ENCODE results near the gene SMAD3.
"Not testable (repeated sequence)": the region's sequence is repeated elsewhere in the genome, so short reads cannot be mapped to it uniquely, and the experiment has no call there.

SMAD3 gene

DNA sequence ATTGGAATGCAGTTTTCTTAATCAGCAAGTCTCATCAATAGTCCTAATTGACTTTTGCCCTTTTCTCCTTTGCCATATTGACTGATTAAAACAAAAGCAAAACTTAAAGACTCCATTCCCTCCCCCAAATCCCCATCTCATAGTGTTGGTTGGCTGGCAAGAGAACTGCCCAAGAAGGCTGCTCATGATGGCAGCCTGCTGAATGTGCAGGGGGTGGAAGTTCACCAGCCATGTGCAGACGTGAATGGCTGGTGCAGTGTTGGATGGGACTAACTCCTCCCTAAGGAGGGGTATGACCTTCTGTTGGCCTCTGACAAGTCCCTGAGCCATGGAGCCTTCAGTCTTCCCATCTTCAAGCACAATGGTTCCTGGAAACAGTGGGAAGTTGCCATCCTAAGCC, 7.0 kb downstream of the SMAD3 start:
- Histone ChIP-seq H3K27ac (ENCODE audit: low read depth, low read length) (no peak overlapping the region), H3K27me3 (ENCODE audit: control insufficient read depth, insufficient read depth, low read length) (peaks cover 5% of the 10 kb centered on the region), H3K4me3 (ENCODE audit: low read depth, low read length) (no peak overlapping the region), H3K9me3 (ENCODE audit: control insufficient read depth, insufficient read depth, low read depth, low read length) (no peaks in the 10 kb centered on the region), H3K9ac (ENCODE audit: low read length) (no peak overlapping the region), H3K4me1 (ENCODE audit: control insufficient read depth, insufficient read depth, low read length) (peaks cover 69% of the 10 kb centered on the region), H3K36me3 (ENCODE audit: control insufficient read depth, insufficient read depth, low read length) (no peaks in the 10 kb centered on the region)

DNA sequence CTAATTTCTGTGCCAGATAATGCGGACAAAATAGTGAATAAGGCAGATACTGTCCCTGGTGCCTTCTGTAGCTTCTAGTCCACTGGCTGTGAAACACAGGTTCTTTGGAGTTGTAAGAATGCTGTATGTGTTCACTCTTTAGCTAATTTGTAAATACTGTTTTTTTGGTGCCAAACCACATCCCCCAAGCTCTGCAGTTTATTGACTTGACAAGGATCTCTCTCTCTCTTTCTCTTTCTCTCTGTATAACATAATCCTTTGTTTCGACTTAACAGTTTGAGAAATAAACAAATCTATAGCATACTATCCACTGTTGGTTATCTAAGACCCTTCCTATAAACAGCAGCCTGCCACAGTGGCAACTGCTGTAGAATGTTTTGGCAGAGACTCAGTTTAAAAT, 7.6 kb downstream of the SMAD3 start:
- Histone ChIP-seq H3K9ac (ENCODE audit: low read length) (no peak overlapping the region), H3K4me3 (ENCODE audit: low read depth, low read length) (no peak overlapping the region), H3K9me3 (ENCODE audit: control insufficient read depth, insufficient read depth, low read depth, low read length) (no peaks in the 10 kb centered on the region), H3K27ac (ENCODE audit: low read depth, low read length) (no peak overlapping the region), H3K4me1 (ENCODE audit: control insufficient read depth, insufficient read depth, low read length) (peaks cover 69% of the 10 kb centered on the region), H3K36me3 (ENCODE audit: control insufficient read depth, insufficient read depth, low read length) (no peaks in the 10 kb centered on the region), H3K27me3 (ENCODE audit: control insufficient read depth, insufficient read depth, low read length) (no peaks in the 10 kb centered on the region; the same call in 1 of the 2 replicates)

DNA sequence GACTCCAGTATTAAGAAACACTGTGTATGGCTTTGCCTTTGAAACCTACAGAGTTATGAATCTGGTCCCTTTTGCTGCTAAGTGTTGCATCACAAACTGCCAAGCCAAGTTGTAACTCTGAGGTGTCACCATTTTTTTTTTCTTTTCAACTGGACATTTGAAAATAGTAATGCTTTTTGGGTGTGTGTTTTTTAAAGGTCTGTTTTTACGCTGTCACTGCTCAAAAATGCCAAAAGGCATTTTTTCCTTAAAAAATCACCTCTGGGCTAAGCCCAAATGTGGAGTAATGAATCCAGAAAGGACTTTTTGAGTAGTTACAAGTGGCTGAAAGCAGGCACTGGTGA, 9.5 kb downstream of the SMAD3 start:
- peaks cover 58% of the 10 kb centered on the region for H3K4me1 ChIP-seq (ENCODE audit: control insufficient read depth, insufficient read depth, low read length)
- H3K4me3 ChIP-seq (ENCODE audit: low read depth, low read length), result no peak overlapping the region
- no peak overlapping the region for H3K27ac ChIP-seq (ENCODE audit: low read depth, low read length)
- no peak overlapping the region for H3K9ac ChIP-seq (ENCODE audit: low read length)
- H3K27me3 ChIP-seq (ENCODE audit: control insufficient read depth, insufficient read depth, low read length), result no peaks in the 10 kb centered on the region
- no peaks in the 10 kb centered on the region for H3K36me3 ChIP-seq (ENCODE audit: control insufficient read depth, insufficient read depth, low read length)
- no peaks in the 10 kb centered on the region for H3K9me3 ChIP-seq (ENCODE audit: control insufficient read depth, insufficient read depth, low read depth, low read length)

DNA sequence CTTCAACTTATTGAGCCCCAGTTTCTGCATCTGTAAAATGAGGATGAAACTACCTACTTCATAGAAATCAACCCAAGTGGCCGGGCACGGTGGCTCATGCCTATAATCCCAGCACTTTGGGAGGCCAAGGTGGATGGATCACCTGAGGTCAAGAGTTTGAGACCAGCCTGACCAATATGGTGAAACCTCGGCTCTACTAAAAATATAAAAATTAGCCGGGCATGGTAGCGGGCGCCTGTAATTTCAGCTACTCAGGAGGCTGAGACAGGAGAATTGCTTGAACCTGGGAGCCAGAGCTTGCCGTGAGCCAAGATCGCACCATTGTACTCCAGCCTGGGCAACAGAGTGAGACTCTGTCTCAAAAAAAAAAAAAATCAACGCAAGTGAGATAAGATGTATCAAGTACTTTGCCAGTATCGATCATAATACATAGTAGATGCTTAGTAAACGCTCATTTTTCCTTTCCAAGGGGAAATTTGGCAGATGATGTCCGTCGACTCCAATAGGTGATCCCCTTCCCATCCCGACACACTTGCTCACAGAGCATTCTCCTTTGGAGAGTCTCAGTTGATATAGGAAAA, 10.2 kb downstream of the SMAD3 start:
- not testable (repeated sequence) for H3K9ac ChIP-seq (ENCODE audit: low read length)

DNA sequence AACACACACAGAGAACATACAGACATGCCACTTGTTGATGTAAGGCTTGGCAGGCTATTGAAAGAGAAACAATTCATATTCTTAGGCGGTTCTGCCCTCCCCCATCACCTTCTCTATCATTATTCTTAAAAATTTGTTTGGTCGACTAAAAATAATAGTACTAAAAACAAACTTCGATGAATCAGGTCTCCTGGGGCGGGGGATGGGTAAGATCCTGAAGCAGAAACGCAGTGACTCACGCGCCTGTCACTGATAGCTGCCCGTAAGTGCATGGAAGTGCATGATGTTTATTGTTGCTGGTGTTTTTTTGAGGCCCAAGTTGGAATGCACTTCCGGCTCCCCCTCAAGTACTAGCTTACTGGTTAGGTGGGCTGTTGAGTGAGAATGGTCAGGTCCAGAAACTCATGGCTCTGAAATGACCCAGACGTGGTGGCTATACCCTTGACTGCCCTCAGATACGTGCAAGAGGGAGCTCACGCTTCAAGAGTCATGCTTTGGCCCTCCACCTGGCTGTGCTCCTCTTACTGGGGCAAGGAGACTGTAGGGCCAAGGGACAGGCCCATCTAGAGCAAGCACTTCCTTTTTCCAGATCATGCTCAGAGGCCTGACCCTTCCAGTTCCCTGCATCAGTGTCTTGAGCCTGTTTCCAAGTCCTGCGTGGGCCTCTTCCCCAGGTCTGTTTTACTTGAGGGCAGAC, 10.9 kb downstream of the SMAD3 start:
- 0 out of 2 replicates have a peak, but pooled peaks cover 3% of the 10 kb centered on the region for H3K36me3 ChIP-seq (ENCODE audit: control insufficient read depth, insufficient read depth, low read length)
- H3K4me1 ChIP-seq (ENCODE audit: control insufficient read depth, insufficient read depth, low read length), result peaks cover 43% of the 10 kb centered on the region

More for the DNA sequence above, 10.2 kb downstream of the SMAD3 start:
- H3K4me1 ChIP-seq (ENCODE audit: control insufficient read depth, insufficient read depth, low read length), result peaks cover 50% of the 10 kb centered on the region
- not testable (repeated sequence) for H3K9me3 ChIP-seq (ENCODE audit: control insufficient read depth, insufficient read depth, low read depth, low read length); H3K4me3 ChIP-seq (ENCODE audit: low read depth, low read length); H3K27ac ChIP-seq (ENCODE audit: low read depth, low read length); H3K27me3 ChIP-seq (ENCODE audit: control insufficient read depth, insufficient read depth, low read length); H3K36me3 ChIP-seq (ENCODE audit: control insufficient read depth, insufficient read depth, low read length)

DNA sequence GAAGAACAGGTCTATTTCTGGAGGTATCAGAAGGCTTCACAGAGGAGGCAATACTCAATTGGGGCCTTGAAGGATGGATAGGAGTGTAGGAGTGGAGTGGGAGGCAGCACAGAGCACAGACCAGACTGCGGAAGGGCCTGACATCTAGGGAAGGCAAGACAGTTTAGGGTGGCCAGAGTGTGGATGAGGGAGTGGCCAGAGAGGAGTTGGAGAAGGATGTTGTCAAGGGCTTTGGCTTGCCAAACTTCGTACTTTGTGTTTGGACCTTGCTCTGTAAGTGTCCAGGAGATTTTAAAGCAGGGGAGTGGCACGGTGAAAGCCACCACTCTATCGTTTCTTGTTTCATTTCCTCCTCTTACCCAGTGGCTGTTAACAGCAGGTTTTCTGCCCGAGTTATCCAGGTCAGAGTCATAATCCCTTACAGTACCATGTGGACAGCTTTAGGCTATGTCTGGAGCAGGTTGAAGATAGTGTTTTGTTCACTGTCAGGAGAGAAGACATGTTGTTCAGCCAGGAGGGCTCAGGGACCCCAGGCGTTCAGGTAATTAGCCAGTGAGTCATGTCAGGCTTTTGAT, 12.3 kb downstream of the SMAD3 start:
- H3K27ac ChIP-seq (ENCODE audit: low read depth, low read length), result no peak overlapping the region
- H3K9me3 ChIP-seq (ENCODE audit: control insufficient read depth, insufficient read depth, low read depth, low read length), result peaks cover 4% of the 10 kb centered on the region; the same call in 1 of the 2 replicates
- 0 out of 2 replicates have a peak, but pooled peaks cover 3% of the 10 kb centered on the region for H3K36me3 ChIP-seq (ENCODE audit: control insufficient read depth, insufficient read depth, low read length)
- H3K4me3 ChIP-seq (ENCODE audit: low read depth, low read length), result no peak overlapping the region
- peaks cover 48% of the 10 kb centered on the region for H3K4me1 ChIP-seq (ENCODE audit: control insufficient read depth, insufficient read depth, low read length)
- no peak overlapping the region for H3K9ac ChIP-seq (ENCODE audit: low read length)
- no peaks in the 10 kb centered on the region for H3K27me3 ChIP-seq (ENCODE audit: control insufficient read depth, insufficient read depth, low read length)

More for the DNA sequence above, 10.9 kb downstream of the SMAD3 start:
- no peak overlapping the region for H3K4me3 ChIP-seq (ENCODE audit: low read depth, low read length)
- H3K27me3 ChIP-seq (ENCODE audit: control insufficient read depth, insufficient read depth, low read length), result no peaks in the 10 kb centered on the region
- peaks cover under 1% of the 10 kb centered on the region; the same call in 1 of the 2 replicates for H3K9me3 ChIP-seq (ENCODE audit: control insufficient read depth, insufficient read depth, low read depth, low read length)
- H3K9ac ChIP-seq (ENCODE audit: low read length), result no peak overlapping the region
- no peak overlapping the region for H3K27ac ChIP-seq (ENCODE audit: low read depth, low read length)

DNA sequence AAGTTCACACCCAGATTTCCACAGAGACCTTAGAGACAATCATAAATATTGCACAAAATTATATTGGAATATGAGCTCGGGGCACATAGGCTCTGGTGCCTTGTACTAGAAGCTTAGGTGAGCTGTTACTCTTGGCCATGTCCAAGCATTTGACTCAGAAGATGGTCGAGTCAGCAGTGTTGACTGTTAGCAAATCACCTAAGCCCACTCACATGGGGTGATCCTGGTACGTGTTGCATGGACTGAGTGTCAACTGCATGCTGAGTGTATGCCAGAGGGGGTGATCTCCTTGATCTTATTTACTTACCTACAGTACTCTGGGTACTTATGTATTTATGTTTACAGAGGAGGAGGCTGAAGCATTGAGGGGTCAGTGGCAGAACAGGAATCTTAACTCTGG, 14.0 kb downstream of the SMAD3 start:
- Histone ChIP-seq H3K27ac (ENCODE audit: low read depth, low read length) (no peak overlapping the region), H3K4me1 (ENCODE audit: control insufficient read depth, insufficient read depth, low read length) (peaks cover 45% of the 10 kb centered on the region), H3K4me3 (ENCODE audit: low read depth, low read length) (no peak overlapping the region), H3K27me3 (ENCODE audit: control insufficient read depth, insufficient read depth, low read length) (no peaks in the 10 kb centered on the region), H3K9me3 (ENCODE audit: control insufficient read depth, insufficient read depth, low read depth, low read length) (peaks cover 4% of the 10 kb centered on the region; the same call in 1 of the 2 replicates), H3K36me3 (ENCODE audit: control insufficient read depth, insufficient read depth, low read length) (0 out of 2 replicates have a peak, but pooled peaks cover 3% of the 10 kb centered on the region), H3K9ac (ENCODE audit: low read length) (no peak overlapping the region)

DNA sequence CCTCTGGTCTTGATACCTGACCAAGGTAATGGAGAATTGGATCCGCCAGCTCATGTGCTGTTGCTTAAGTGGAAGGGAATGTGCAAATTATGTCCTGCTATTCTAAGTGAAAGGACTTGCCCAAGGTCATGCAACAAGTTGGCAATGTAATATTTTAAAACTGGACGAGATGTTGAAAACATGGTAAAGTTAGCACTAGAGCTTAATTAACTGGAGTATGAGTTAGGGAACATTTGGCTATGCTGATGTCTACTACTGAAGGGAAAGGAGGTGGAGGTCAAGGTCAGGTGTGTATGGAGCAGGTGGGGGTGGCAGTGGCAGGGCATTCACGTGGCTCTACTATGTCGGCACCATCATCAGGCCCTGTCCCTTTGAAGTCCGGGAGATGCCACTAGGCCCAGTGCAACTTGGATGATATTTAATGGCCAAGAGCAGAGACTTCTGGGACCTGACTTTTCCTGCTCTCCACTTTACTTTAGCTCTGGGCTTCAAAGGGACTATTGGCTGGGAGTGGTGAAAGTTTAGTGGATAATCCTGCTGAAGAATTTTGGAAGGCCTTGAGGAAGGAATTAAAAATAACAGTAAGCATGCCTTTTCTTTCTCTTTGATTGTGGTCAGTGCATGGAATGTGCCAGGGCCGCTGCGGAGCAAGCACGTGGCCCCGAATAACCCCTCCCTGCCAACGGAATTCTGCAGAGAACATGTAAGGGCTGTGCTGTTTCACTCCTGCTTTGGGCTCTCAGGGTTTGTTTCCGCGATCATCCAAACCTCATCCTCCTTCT, 14.9 kb downstream of the SMAD3 start:
- Histone ChIP-seq H3K36me3 (ENCODE audit: control insufficient read depth, insufficient read depth, low read length) (0 out of 2 replicates have a peak, but pooled peaks cover 3% of the 10 kb centered on the region), H3K27ac (ENCODE audit: low read depth, low read length) (no peak overlapping the region), H3K9ac (ENCODE audit: low read length) (no peak overlapping the region), H3K4me1 (ENCODE audit: control insufficient read depth, insufficient read depth, low read length) (peaks cover 47% of the 10 kb centered on the region), H3K27me3 (ENCODE audit: control insufficient read depth, insufficient read depth, low read length) (no peaks in the 10 kb centered on the region), H3K4me3 (ENCODE audit: low read depth, low read length) (no peak overlapping the region), H3K9me3 (ENCODE audit: control insufficient read depth, insufficient read depth, low read depth, low read length) (peaks cover 4% of the 10 kb centered on the region; the same call in 1 of the 2 replicates)

DNA sequence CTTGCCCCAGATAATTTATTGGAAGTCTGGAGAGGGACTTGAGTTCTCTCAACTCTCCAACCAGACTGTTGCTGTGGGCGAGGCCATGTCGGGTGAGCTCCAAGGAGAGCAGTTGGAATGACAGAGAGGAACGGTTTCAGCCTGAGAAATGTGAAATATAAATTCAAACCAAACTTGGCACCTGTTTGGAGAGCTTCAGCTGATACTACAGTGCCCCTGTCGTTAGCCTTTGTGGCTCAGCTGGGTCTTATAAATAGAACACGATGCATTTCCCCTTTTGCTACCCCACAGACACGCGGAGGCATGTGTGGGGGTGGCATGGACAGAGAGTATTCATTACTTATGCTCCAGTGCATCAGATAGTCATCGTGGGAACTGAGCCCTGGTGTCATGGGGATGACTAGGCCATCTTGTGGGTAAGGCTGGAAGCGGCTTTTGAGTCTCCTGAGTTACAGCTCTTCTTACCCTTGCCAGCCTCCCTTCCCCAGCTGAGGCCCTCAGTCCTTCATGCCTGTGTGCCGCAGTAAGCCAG, 15.6 kb downstream of the SMAD3 start:
- Histone ChIP-seq H3K4me3 (ENCODE audit: low read depth, low read length) (no peak overlapping the region), H3K9ac (ENCODE audit: low read length) (no peak overlapping the region), H3K4me1 (ENCODE audit: control insufficient read depth, insufficient read depth, low read length) (peaks cover 49% of the 10 kb centered on the region), H3K9me3 (ENCODE audit: control insufficient read depth, insufficient read depth, low read depth, low read length) (peaks cover 4% of the 10 kb centered on the region; the same call in 1 of the 2 replicates), H3K27ac (ENCODE audit: low read depth, low read length) (no peak overlapping the region), H3K36me3 (ENCODE audit: control insufficient read depth, insufficient read depth, low read length) (0 out of 2 replicates have a peak, but pooled peaks cover 3% of the 10 kb centered on the region), H3K27me3 (ENCODE audit: control insufficient read depth, insufficient read depth, low read length) (no peaks in the 10 kb centered on the region)

DNA sequence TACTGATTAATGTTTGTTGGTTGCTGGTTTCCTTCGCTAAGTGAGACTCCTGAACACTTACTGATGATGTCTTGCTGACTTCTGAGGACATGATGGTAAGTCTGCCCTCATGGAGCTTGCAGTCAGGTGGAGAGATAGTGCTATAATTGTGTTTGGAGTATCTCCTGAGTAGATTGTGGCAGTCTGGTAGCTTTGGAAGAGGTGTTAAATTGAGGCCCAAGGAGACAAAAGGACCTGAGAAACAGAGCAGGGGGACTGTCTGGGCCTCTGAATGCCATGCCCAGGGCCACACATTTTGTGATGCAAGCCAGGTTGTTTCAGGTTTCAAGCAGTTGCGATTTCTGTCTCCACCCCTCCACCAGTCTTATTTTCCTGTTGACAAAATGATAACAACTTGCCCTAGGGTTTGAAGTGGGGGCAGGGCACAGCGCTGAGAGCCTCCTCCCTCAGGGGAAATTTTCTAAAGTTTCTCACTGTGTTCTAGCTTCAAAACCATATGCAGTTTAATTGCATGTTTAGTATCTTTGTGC, 16.7 kb downstream of the SMAD3 start:
- H3K36me3 ChIP-seq (ENCODE audit: control insufficient read depth, insufficient read depth, low read length), result 0 out of 2 replicates have a peak, but pooled peaks cover 3% of the 10 kb centered on the region
- H3K9ac ChIP-seq (ENCODE audit: low read length), result no peak overlapping the region
- no peaks in the 10 kb centered on the region for H3K27me3 ChIP-seq (ENCODE audit: control insufficient read depth, insufficient read depth, low read length)
- H3K4me3 ChIP-seq (ENCODE audit: low read depth, low read length), result no peak overlapping the region
- H3K4me1 ChIP-seq (ENCODE audit: control insufficient read depth, insufficient read depth, low read length), result peaks cover 48% of the 10 kb centered on the region
- peaks cover 4% of the 10 kb centered on the region; the same call in 1 of the 2 replicates for H3K9me3 ChIP-seq (ENCODE audit: control insufficient read depth, insufficient read depth, low read depth, low read length)
- H3K27ac ChIP-seq (ENCODE audit: low read depth, low read length), result no peak overlapping the region

Data from HUES6 (cell line).